SK-N-SH treated with all-trans-retinoic acid at 6 μM for 48 hours (cell line): ENCODE data around the gene SREBF1.

Experiments
- ATAC-seq: fragments of 200-7000 bp; cut with Tn5 transposase; 3 replicates; pipeline ENCODE4 v1.9.1; 2020; ENCODE audit warnings: mild to moderate bottlenecking, moderate library complexity
- CREB5 ChIP-seq: fragments of 250-450 bp; sonication (Bioruptor Pico); IDR thresholded peaks from 2 replicates; pipeline ENCODE4 v1.5.1; 2020; ENCODE audit warnings: low read depth, mild to moderate bottlenecking, moderate library complexity
- CSDC2 ChIP-seq: fragments of 250-450 bp; sonication (Bioruptor Pico); IDR thresholded peaks from 2 replicates; pipeline ENCODE4 v1.5.0; 2020; ENCODE audit warnings: mild to moderate bottlenecking, moderate library complexity
- GLIS3 ChIP-seq: fragments of 250-450 bp; sonication (Bioruptor Pico); IDR thresholded peaks from 2 replicates; pipeline ENCODE4 v1.5.0; 2020; ENCODE audit warnings: mild to moderate bottlenecking, moderate library complexity
- OSR1 ChIP-seq: fragments of 250-450 bp; sonication (Bioruptor Pico); IDR thresholded peaks from 2 replicates; pipeline ENCODE4 v1.8.0; 2022; ENCODE audit warnings: moderate library complexity, mild to moderate bottlenecking, inconsistent platforms
- RARB ChIP-seq: fragments of 250-450 bp; sonication (Bioruptor Pico); IDR thresholded peaks from 2 replicates; pipeline ENCODE4 v1.8.0; 2021; ENCODE audit warnings: mild to moderate bottlenecking, moderate library complexity
- SNAI2 ChIP-seq: fragments of 250-450 bp; sonication (Bioruptor Pico); IDR thresholded peaks from 2 replicates; pipeline ENCODE4 v1.5.0; 2020; ENCODE audit warnings: mild to moderate bottlenecking, moderate library complexity
- TCF4 ChIP-seq: fragments of 250-450 bp; sonication (Bioruptor Pico); IDR thresholded peaks from 2 replicates; pipeline ENCODE4 v1.8.0; 2021; ENCODE audit warnings: mild to moderate bottlenecking, moderate library complexity, borderline replicate concordance
- TOX ChIP-seq: fragments of 250-450 bp; sonication (Bioruptor Pico); IDR thresholded peaks from 2 replicates; pipeline ENCODE4 v1.8.0; 2021; ENCODE audit warnings: mild to moderate bottlenecking, moderate library complexity, borderline replicate concordance
- TSHZ2 ChIP-seq: fragments of 250-450 bp; sonication (Bioruptor Pico); IDR thresholded peaks from 2 replicates; pipeline ENCODE4 v1.5.0; 2020; ENCODE audit warnings: mild to moderate bottlenecking, moderate library complexity
- ZC3H10 ChIP-seq: fragments of 250-450 bp; sonication (Bioruptor Pico); IDR thresholded peaks from 2 replicates; pipeline ENCODE4 v1.5.1; 2021; ENCODE audit warnings: mild to moderate bottlenecking, moderate library complexity
- ZFP30 ChIP-seq: fragments of 450-650 bp; formaldehyde crosslinking; IDR thresholded peaks from 2 replicates; pipeline ENCODE4 v1.5.0; 2022; ENCODE audit warnings: mild to moderate bottlenecking, moderate library complexity
- ZNF70 ChIP-seq: fragments of 450-650 bp; formaldehyde crosslinking; IDR thresholded peaks from 2 replicates; pipeline ENCODE4 v1.5.0; 2020; ENCODE audit warnings: mild to moderate bottlenecking, moderate library complexity
- ZNF8 ChIP-seq: fragments of 450-650 bp; formaldehyde crosslinking; IDR thresholded peaks from 2 replicates; pipeline ENCODE4 v1.5.0; 2020; ENCODE audit warnings: mild to moderate bottlenecking, moderate library complexity
- TF ChIP-seq, protein P1 (sequence below): fragments of 250-450 bp; sonication (Bioruptor Pico); IDR thresholded peaks from 2 replicates; pipeline ENCODE4 v1.5.1; 2021; ENCODE audit warnings: mild to moderate bottlenecking, moderate library complexity
- TF ChIP-seq, protein P2 (sequence below): fragments of 250-450 bp; sonication (Bioruptor Pico); IDR thresholded peaks from 2 replicates; pipeline ENCODE4 v1.8.0; 2020; ENCODE audit warnings: mild to moderate bottlenecking, moderate library complexity, borderline replicate concordance

Gene SREBF1

GRCh38 chr17:17763734-17764133 lies 73.1 kb downstream of the SREBF1 start:
- no peak for TF ChIP-seq GLIS3 (CRISPR knock-in tag)
- TF ChIP-seq, protein P1, sequence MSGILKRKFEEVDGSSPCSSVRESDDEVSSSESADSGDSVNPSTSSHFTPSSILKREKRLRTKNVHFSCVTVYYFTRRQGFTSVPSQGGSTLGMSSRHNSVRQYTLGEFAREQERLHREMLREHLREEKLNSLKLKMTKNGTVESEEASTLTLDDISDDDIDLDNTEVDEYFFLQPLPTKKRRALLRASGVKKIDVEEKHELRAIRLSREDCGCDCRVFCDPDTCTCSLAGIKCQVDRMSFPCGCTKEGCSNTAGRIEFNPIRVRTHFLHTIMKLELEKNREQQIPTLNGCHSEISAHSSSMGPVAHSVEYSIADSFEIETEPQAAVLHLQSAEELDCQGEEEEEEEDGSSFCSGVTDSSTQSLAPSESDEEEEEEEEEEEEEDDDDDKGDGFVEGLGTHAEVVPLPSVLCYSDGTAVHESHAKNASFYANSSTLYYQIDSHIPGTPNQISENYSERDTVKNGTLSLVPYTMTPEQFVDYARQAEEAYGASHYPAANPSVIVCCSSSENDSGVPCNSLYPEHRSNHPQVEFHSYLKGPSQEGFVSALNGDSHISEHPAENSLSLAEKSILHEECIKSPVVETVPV: no peak
- TF ChIP-seq TCF4: no peak
- TF ChIP-seq ZC3H10 (CRISPR knock-in tag): no peak
- TF ChIP-seq CREB5 (CRISPR knock-in tag): no peak
- no peak for TF ChIP-seq ZNF70 (CRISPR knock-in tag)
- TF ChIP-seq, all 23 proteins: peak for 0

DNA sequence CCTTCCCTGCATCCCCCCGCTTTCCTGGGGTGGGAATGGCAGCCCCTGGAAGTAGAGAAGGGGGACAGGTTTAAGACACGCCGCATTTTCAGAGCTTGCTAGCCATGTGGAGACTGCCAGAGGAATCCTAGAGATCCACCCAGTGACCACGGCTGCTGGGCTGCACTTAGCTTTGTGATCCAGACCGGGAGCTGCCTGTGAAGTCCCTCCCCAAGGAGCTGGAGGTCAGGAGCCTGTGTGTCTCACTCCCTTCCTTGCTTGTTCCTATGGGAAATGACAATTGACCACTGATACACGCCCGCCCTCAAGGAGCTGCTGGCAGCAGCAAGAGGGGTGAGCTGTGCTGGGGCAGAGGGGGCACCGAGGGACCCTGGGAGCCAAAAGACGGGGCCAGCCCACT lies 73.7 kb downstream of the SREBF1 start:
- ATAC-seq: no peak
- TF ChIP-seq TSHZ2 (CRISPR knock-in tag) (no peak), GLIS3 (CRISPR knock-in tag) (no peak), ZC3H10 (CRISPR knock-in tag) (no peak), OSR1 (CRISPR knock-in tag) (no peak), TOX (no peak), SNAI2 (no peak), TCF4 (no peak)
- TF ChIP-seq, protein P2, sequence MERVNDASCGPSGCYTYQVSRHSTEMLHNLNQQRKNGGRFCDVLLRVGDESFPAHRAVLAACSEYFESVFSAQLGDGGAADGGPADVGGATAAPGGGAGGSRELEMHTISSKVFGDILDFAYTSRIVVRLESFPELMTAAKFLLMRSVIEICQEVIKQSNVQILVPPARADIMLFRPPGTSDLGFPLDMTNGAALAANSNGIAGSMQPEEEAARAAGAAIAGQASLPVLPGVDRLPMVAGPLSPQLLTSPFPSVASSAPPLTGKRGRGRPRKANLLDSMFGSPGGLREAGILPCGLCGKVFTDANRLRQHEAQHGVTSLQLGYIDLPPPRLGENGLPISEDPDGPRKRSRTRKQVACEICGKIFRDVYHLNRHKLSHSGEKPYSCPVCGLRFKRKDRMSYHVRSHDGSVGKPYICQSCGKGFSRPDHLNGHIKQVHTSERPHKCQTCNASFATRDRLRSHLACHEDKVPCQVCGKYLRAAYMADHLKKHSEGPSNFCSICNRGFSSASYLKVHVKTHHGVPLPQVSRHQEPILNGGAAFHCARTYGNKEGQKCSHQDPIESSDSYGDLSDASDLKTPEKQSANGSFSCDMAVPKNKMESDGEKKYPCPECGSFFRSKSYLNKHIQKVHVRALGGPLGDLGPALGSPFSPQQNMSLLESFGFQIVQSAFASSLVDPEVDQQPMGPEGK (CRISPR knock-in tag): no peak

More at GRCh38 chr17:17763734-17764133, 73.1 kb downstream of the SREBF1 start:
- ATAC-seq: no peak

- no peak for TF ChIP-seq CSDC2 (CRISPR knock-in tag)
- no peak for TF ChIP-seq RARB
- TF ChIP-seq ZFP30: no peak
- no peak for TF ChIP-seq ZC3H10 (CRISPR knock-in tag)
- TF ChIP-seq ZNF70 (CRISPR knock-in tag): no peak
- TF ChIP-seq, protein P2 (CRISPR knock-in tag): no peak
- no peak for TF ChIP-seq TSHZ2 (CRISPR knock-in tag)
- TF ChIP-seq OSR1 (CRISPR knock-in tag): no peak
- no peak for TF ChIP-seq ZNF8 (CRISPR knock-in tag)
- TF ChIP-seq, protein P1: no peak
- ATAC-seq: no peak
These were observed 74.1 kb downstream of the SREBF1 start for GRCh38 chr17:17762744-17763105.
